GM18907 (cell line): ENCODE results near the gene PARVB.
A peak's percentile ranks its signal among the peaks of the same experiment; 100 is the strongest.

Experiments
- ATAC-seq: cut with Tn5 transposase; IDR thresholded peaks from one replicate; pipeline ENCODE4 v1.9.1; 2021; ENCODE audit warnings: mild to moderate bottlenecking, moderate library complexity; ENCODE audit not compliant: unreplicated experiment

PARVB gene

GRCh38 chr22:44154436-44154942, 130.4 kb downstream of the PARVB start:
- ATAC-seq, result no peak

GRCh38 chr22:44155115-44155514, 131.0 kb downstream of the PARVB start:
- ATAC-seq, result no peak

GRCh38 chr22:44157916-44158618, 134.0 kb downstream of the PARVB start:
- ATAC-seq, result no peak

GRCh38 chr22:44158816-44159215, 134.7 kb downstream of the PARVB start:
- no peak for ATAC-seq

- ATAC-seq, result no peak
Measured at GRCh38 chr22:44159221-44159620, 135.1 kb downstream of the PARVB start.

- no peak for ATAC-seq
Measured at GRCh38 chr22:44159811-44160210, 135.7 kb downstream of the PARVB start.

GRCh38 chr22:44160421-44160820, 136.3 kb downstream of the PARVB start:
- ATAC-seq, result no peak

GRCh38 chr22:44161673-44162072, 137.6 kb downstream of the PARVB start:
- ATAC-seq, result no peak

- no peak for ATAC-seq
Measured at GRCh38 chr22:44162960-44163359, 138.9 kb downstream of the PARVB start.

- no peak for ATAC-seq
Measured at GRCh38 chr22:44163536-44163935, 139.4 kb downstream of the PARVB start.

GRCh38 chr22:44164031-44164430, 139.9 kb downstream of the PARVB start:
- no peak for ATAC-seq

GRCh38 chr22:44165286-44165874, 141.3 kb downstream of the PARVB start:
- no peak for ATAC-seq

GRCh38 chr22:44166498-44167276, 142.6 kb downstream of the PARVB start:
- no peak for ATAC-seq

- ATAC-seq, result no peak
Measured at GRCh38 chr22:44167501-44167900, 143.4 kb downstream of the PARVB start.

- no peak for ATAC-seq
Measured at GRCh38 chr22:44168206-44168605, 144.1 kb downstream of the PARVB start.

GRCh38 chr22:44170470-44170869, 146.4 kb downstream of the PARVB start:
- ATAC-seq, result no peak

- no peak for ATAC-seq
Measured at GRCh38 chr22:44171561-44171960, 147.5 kb downstream of the PARVB start.

GRCh38 chr22:44172370-44173108, 148.4 kb downstream of the PARVB start:
- ATAC-seq, result peak; percentile 54

GRCh38 chr22:44173154-44173553, 149.1 kb downstream of the PARVB start:
- ATAC-seq, result no peak

- no peak for ATAC-seq
Measured at GRCh38 chr22:44175676-44176075, 151.6 kb downstream of the PARVB start.
